ENCODE measurements around the gene FBXO42.
"Not testable (repeated sequence)": the region's sequence is repeated elsewhere in the genome, so short reads cannot be mapped to it uniquely, and the experiment has no call there.

FBXO42 gene

DNA sequence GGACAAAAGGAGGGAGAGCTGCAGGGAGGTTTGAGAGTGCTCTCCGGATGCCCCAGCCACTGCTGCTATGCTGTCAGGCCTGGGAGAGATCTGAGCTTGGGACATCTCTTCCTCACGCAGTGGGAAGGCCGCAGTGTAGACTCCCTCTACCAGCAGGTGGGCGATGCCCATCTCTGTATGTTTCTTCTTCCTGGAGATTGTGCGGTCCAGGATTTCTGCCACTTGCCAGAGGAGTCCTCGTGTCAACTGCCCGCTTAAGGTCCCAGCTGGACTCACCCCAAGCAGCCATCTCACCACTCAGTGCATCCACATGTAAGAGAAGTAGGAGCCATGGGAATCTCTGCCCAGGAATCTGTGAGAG, 126.2 kb downstream of the FBXO42 start:
- TF ChIP-seq, protein P1, sequence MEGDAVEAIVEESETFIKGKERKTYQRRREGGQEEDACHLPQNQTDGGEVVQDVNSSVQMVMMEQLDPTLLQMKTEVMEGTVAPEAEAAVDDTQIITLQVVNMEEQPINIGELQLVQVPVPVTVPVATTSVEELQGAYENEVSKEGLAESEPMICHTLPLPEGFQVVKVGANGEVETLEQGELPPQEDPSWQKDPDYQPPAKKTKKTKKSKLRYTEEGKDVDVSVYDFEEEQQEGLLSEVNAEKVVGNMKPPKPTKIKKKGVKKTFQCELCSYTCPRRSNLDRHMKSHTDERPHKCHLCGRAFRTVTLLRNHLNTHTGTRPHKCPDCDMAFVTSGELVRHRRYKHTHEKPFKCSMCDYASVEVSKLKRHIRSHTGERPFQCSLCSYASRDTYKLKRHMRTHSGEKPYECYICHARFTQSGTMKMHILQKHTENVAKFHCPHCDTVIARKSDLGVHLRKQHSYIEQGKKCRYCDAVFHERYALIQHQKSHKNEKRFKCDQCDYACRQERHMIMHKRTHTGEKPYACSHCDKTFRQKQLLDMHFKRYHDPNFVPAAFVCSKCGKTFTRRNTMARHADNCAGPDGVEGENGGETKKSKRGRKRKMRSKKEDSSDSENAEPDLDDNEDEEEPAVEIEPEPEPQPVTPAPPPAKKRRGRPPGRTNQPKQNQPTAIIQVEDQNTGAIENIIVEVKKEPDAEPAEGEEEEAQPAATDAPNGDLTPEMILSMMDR (conservative IDR thresholded peaks at IDR 0.05; ENCODE audit: low read depth, low read length), result no peak
- Histone ChIP-seq H3K36me3 (ENCODE audit: insufficient read depth) (no peaks in the 10 kb centered on the region), H3K27me3 (ENCODE audit: insufficient read depth, low read depth) (no peaks in the 10 kb centered on the region), H3K9ac (no peak overlapping the region), H3K4me3 (IDR thresholded peaks at IDR 0.05; ENCODE audit: insufficient read depth, low read depth, low read length) (no peak overlapping the region), H4K20me1 (ENCODE audit: insufficient read depth) (no peaks in the 10 kb centered on the region), H3K79me2 (ENCODE audit: insufficient read depth, low read depth) (no peaks in the 10 kb centered on the region), H2AFZ (ENCODE audit: low read depth) (no peak overlapping the region), H3K4me2 (no peak overlapping the region), H3K4me1 (ENCODE audit: low read depth, poor library complexity, severe bottlenecking) (no peaks in the 10 kb centered on the region), H3K27ac (no peak overlapping the region)

DNA sequence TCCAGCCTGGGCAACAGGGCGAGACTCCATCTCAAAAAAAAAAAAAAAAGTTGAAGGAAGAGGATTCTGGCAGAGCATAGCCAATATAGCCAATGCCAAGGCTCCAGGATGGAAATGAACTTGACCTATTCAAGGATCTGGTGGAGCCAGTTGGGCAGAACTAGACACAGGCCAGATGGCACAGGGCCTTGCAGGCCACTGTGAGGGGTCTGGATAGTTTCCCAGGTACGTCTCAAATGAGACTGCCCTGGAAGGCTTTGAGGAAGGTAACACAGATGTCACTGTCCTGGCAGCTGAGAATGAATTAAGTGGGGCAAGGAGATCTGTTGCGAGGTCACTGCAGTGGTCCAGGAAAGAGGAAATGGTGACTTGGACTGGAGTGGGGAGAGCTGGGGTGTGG, 127.8 kb downstream of the FBXO42 start:
- Histone ChIP-seq H3K4me3 (IDR thresholded peaks at IDR 0.05; ENCODE audit: insufficient read depth, low read depth, low read length) (no peak overlapping the region), H3K4me1 (ENCODE audit: low read depth, poor library complexity, severe bottlenecking) (peaks cover 9% of the 10 kb centered on the region), H2AFZ (ENCODE audit: low read depth) (no peak overlapping the region), H3K27me3 (ENCODE audit: insufficient read depth, low read depth) (no peaks in the 10 kb centered on the region), H3K79me2 (ENCODE audit: insufficient read depth, low read depth) (no peaks in the 10 kb centered on the region), H3K4me2 (no peak overlapping the region), H3K27ac (no peak overlapping the region), H3K36me3 (ENCODE audit: insufficient read depth) (no peaks in the 10 kb centered on the region), H4K20me1 (ENCODE audit: insufficient read depth) (no peaks in the 10 kb centered on the region), H3K9ac (no peak overlapping the region)
- TF ChIP-seq, protein P1 (conservative IDR thresholded peaks at IDR 0.05; ENCODE audit: low read depth, low read length), result no peak

DNA sequence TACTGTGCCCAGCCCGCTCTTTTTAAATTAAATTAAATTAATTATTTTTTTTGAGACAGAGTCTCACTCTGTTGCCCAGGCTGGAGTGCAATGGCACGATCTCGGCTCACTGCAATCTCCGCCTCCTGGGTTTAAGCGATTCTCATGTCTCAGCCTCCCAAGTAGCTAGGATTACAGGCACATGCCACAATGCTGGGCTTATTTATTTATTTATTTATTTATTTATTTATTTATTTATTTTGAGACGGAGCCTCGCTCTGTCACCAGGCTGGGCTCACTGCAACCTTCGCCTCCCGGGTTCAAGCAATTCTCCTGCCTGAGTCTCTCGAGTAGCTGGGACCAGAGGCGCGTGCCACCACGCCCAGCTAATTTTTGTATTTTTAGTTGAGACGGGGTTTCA, 129.6 kb downstream of the FBXO42 start:
- not testable (repeated sequence) for H4K20me1 ChIP-seq (ENCODE audit: insufficient read depth); H3K27me3 ChIP-seq (ENCODE audit: insufficient read depth, low read depth); H3K27ac ChIP-seq; H2AFZ ChIP-seq (ENCODE audit: low read depth); H3K79me2 ChIP-seq (ENCODE audit: insufficient read depth, low read depth); H3K4me2 ChIP-seq; H3K36me3 ChIP-seq (ENCODE audit: insufficient read depth); H3K9ac ChIP-seq; H3K4me3 ChIP-seq (IDR thresholded peaks at IDR 0.05; ENCODE audit: insufficient read depth, low read depth, low read length)
- peaks cover 12% of the 10 kb centered on the region for H3K4me1 ChIP-seq (ENCODE audit: low read depth, poor library complexity, severe bottlenecking)

DNA sequence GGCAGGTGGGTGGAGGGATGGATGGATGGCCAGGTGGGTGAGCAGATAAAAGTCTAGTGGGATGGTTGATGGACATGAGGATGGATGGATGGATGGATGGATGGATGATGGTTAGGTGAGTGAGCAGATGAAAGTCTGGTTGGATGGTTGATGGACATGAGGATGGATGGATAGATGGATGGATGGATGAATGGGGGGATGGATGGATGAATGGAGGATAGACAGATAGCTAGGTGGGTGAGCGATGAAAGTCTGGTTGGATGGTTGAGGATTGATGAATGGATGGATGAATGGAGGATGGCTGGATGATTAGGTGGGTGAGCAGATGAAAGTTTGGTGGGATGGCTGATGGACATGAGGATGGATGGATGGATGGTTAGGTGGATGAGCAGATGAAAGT, 130.8 kb downstream of the FBXO42 start:
- Histone ChIP-seq H3K4me3 (IDR thresholded peaks at IDR 0.05; ENCODE audit: insufficient read depth, low read depth, low read length) (no peak overlapping the region), H3K36me3 (ENCODE audit: insufficient read depth) (no peaks in the 10 kb centered on the region), H3K27me3 (ENCODE audit: insufficient read depth, low read depth) (no peaks in the 10 kb centered on the region), H3K9ac (no peak overlapping the region), H3K4me2 (no peak overlapping the region), H2AFZ (ENCODE audit: low read depth) (no peak overlapping the region), H3K4me1 (ENCODE audit: low read depth, poor library complexity, severe bottlenecking) (peaks cover 20% of the 10 kb centered on the region), H4K20me1 (ENCODE audit: insufficient read depth) (no peaks in the 10 kb centered on the region), H3K79me2 (ENCODE audit: insufficient read depth, low read depth) (no peaks in the 10 kb centered on the region), H3K27ac (no peak overlapping the region)
- TF ChIP-seq, protein P1 (conservative IDR thresholded peaks at IDR 0.05; ENCODE audit: low read depth, low read length), result no peak

DNA sequence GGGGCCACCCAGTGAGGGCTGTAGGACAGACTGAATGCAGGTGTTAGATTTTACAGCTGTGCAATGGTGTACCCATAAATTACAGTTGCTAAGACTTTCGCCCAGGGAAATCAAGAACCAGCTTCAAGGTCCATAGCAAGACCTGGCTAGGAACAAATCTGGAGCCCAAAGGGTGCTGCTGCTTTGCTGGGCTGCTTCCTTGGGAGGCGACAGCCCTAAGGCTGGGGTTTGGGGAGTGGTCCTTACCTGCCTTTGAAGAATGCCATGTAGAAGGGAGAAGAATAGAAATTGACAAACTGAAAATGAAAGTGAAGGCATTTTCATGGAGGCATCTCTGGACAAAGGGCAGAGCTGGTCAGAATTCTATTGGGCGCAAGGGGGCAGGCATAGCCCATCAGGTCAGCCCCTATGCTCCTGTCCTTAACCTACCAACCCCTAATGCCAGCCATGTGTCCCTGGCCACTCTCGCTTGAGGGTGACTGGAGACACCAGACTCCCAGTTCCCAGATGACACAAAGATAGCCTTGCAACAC, 132.2 kb downstream of the FBXO42 start:
- Histone ChIP-seq H3K4me3 (IDR thresholded peaks at IDR 0.05; ENCODE audit: insufficient read depth, low read depth, low read length) (no peak overlapping the region), H3K4me2 (no peak overlapping the region), H3K36me3 (ENCODE audit: insufficient read depth) (no peaks in the 10 kb centered on the region), H3K27ac (no peak overlapping the region), H4K20me1 (ENCODE audit: insufficient read depth) (no peaks in the 10 kb centered on the region), H3K4me1 (ENCODE audit: low read depth, poor library complexity, severe bottlenecking) (peaks cover 22% of the 10 kb centered on the region), H3K79me2 (ENCODE audit: insufficient read depth, low read depth) (no peaks in the 10 kb centered on the region), H3K9ac (no peak overlapping the region), H3K27me3 (ENCODE audit: insufficient read depth, low read depth) (no peaks in the 10 kb centered on the region), H2AFZ (ENCODE audit: low read depth) (no peak overlapping the region)
- TF ChIP-seq, protein P1 (conservative IDR thresholded peaks at IDR 0.05; ENCODE audit: low read depth, low read length), result no peak

Data from KMS-11 (cell line).